ENCODE measurements around the gene UCHL5.

DNA sequence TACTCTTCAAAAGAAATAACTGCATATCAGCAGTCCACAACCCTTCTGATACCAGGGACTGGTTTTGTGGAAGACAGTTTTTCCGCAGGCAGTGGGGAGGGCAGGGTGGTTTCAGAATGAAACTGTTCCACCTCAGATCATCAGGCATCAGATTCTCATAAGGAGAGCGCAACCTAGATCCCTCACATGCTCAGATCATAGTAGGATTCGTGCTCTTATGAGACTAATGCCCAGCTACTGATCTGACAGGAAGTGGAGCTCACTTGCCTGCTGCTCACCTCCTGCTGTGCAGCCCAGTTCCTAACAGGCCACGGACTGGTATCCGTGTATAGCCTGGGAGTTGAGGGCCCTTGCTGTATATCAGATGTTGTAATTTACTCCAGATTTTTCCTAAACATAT is 11.8 kb upstream of the UCHL5 start:
- no peak for TF ChIP-seq CTCF (IDR thresholded peaks at IDR 0.05; ENCODE audit: low read depth, low read length)
- TF ChIP-seq EZH2phosphoT487 (IDR thresholded peaks at IDR 0.05; ENCODE audit: low read depth), result no peak

Data from OCI-LY3 (cell line).